GM19467 (cell line): ENCODE results near the gene CD28.
A peak's percentile ranks its signal among the peaks of the same experiment; 100 is the strongest.

Source experiments
- ATAC-seq: cut with Tn5 transposase; IDR thresholded peaks from one replicate; pipeline ENCODE4 v1.9.1; 2021; ENCODE audit warnings: mild to moderate bottlenecking, moderate library complexity; ENCODE audit not compliant: unreplicated experiment

The CD28 gene

DNA sequence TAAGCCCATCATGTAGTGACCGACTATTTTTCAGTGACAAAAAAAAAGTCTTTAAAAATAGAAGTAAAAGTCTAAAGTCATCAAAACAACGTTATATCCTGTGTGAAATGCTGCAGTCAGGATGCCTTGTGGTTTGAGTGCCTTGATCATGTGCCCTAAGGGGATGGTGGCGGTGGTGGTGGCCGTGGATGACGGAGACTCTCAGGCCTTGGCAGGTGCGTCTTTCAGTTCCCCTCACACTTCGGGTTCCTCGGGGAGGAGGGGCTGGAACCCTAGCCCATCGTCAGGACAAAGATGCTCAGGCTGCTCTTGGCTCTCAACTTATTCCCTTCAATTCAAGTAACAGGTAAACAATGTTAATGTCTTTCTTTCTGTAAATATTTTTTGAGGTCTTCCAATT lies at the start of gene CD28:
Gene CD28, plus strand, starts transcription at position 237 of the 400 bp plus-strand sequence. Its CDS starts 58 bp downstream, at position 295.
- ATAC-seq = peak; percentile 99

DNA sequence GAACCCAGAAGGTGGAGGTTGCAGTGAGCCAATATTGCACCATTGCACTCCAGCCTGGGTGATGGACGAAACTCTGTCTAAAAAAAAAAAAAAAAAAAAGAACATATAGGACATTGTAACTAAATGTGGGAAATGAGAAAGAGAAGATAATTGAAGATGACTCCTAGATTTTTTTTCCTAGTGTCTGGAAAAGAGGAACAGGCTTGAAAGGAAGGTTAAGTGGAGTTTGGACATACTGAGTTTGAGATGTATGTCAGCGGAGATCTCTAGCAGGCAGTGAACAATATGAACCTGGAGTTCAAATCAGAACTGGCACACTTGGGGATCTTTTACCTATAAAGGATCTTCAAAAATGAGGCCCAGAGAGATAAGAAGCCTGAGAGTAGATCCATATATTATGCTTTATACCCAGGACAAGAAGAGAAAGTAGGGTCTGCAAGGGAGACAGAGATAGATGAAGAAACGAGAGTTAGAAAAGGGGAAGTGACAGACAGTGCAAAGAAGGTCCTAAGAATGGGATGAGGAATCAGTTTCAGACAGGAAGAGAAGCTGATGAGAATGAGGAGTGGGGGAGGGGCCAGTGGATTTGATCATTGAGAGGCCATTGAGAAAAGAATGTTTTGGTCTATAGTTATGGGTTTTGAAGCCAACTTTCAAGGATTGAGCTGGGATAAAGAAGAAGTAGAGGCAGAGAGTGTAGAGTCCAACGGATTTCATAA lies 46.9 kb upstream of the CD28 start:
- ATAC-seq = peak; percentile 56

DNA sequence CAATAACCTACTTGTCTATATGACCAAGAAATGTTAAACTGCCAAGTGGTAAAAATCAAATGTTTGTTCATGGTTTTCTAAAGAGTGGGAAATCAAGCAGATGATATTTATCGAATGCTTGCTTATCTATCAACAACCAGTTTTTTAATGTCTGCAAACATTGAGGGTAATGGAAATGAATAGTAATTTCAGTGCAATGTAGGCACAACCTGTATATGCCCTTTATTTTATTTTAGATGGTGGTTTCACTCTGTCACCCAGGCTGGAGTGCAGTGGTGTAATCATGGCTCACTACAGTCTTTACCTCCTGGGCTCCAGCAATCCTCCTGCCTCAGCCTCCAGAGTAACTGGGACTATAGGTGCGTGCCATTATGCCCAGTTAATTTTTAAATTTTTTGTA lies 46.0 kb upstream of the CD28 start:
- no peak for ATAC-seq

DNA sequence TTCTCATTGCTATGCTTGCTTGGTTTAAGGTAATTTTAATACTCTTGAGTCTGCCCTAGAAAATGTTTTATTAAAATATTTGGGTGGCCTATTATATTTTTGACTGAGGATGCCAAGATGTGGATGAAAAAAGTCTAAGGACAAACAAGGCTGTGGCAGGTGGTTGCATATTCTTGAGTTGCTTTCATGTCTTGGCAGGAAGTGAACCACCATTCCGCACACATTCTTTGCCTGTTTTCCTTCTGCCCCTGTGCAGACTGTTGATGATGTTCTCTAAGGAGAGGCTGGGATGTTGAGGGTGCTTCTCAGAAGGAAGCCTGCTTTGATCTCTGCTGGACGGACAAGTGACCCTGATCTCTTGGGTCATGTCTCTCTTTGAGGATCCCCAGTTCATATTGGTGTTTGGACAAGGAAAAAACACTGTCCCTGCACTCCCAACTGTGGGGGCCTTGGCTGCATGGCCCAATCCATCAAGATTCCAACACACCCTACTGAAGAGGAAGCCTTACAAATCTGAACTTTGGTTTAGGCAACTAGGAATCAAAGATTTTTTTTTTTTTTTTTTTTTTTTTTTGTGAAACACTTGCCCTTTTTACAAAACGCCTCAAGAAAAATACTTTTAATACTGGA lies 45.0 kb upstream of the CD28 start:
- ATAC-seq = no peak

DNA sequence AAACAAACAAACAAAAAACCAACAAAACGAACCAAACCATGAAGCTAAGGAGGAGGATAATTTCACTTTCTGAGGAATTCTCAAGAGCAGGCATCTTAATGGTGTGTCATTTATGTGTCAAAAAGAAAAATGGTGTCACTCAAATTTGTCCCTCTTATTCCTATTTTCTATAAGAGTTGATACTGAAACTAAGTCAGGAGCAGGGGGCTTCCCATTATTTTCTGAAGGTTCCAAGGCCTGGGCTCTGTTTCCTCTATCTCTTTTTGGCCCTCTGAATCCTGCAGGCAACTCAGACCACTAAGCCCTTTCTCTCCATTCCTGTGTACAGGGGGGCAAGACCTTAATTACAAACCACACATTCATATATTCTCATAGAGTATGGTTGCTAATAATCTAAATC lies 44.0 kb upstream of the CD28 start:
- no peak for ATAC-seq

DNA sequence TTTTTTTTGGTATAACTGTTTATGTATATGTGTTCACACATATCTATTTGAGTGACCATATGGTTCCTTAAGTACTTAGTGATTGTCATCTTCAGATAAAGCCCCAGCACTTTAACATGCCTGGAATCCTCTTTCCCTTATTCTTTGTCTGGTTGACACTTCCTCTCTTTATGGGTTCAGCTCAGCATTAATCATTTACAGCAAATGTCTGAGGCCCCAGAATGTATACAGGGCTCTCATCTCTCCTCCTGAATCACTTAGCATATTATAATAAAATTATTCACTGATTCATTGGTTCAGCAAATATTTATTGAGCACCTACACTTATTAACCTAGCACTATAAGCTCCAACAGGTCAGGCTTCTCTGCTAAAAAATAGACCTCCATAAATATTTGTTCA lies 43.5 kb upstream of the CD28 start:
- no peak for ATAC-seq

DNA sequence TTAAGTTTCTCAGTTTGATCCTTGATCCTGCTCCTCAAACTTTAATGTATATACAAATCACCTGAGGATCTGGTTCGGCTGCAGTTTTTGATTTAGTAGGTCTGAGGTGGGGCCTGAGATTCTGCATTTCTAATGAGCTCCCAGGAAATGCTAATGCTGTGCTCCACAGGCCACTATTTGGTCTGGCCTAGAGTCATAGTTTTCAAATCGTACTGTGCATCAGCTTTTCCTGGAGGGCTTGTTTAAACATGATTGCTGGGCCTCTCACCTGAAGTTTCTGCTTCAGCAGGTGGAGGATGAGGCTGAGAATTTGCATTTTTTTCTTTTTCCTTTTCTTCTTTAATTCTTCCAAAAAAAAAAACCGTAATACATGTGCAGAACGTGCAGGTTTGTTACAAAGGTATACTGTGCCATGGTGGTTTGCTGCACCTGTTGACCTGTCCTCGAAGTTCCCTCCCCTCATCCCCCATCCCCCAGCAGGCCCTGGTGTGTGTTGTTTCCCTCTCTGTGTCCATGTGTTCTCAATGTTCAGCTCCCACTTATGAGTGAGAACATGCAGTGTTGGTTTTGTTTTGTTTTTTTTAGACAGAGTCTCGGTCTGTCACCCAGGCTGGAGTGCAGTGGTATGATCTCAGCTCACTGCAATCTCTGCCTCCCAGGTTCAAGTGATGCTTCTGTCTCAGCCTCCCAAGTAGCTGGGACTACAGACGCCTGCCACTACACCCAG lies 42.2 kb upstream of the CD28 start:
- no peak for ATAC-seq

DNA sequence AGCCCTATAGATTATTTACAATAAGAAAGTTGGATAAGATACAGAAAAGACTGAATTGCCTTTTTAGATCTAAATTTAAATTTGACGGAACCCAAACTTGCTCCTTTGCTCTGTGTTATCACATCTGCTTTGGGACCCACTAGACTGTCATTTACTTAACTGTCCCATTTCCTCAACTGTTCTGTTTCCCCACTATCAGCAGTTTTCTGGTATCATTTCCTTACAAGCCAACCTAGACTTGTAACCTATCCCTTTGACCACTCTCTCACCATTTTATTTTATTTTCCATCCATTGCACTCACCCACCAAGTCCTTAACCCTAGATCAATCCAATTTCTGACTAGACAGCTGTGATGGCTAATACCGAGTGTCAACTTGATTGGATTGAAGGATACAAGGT lies 38.6 kb upstream of the CD28 start:
- no peak for ATAC-seq

DNA sequence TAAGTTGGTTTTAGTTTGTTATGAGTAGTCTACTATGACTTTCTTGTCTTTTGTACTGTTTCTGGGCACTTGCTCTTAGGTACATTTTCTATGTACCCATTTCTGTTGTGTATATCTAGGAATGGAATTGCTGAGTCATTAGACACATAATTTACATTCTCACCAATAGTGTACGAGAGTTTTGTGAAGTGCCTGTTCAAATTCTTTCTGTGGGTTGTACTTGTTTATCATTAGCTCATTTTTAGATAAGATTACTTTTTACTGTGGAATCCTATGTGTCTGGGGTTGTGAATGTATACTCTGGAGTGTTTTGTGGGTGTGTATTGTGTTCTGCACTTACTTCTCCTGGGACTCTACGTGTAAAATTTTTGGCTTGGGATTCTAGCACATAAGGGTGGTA lies 36.6 kb upstream of the CD28 start:
- no peak for ATAC-seq

DNA sequence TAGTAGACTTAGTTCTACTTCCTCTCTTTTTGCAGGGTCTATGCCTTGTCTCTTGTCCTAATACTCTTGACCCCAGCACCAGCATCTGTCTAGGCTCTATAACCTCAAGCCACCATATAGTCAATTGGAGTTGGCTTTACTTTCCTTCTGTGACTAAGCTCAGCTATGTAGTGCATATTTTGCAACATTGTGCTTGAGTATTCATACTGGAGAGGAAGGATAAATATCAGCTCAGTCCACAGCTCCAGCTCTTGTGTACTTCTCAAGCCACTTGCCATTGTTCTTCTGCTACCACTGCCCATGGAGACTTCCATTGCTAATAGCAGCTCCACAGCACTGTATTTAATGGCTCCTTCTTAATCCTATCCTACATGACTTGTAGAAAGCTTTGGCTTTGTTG lies 35.5 kb upstream of the CD28 start:
- ATAC-seq = no peak

DNA sequence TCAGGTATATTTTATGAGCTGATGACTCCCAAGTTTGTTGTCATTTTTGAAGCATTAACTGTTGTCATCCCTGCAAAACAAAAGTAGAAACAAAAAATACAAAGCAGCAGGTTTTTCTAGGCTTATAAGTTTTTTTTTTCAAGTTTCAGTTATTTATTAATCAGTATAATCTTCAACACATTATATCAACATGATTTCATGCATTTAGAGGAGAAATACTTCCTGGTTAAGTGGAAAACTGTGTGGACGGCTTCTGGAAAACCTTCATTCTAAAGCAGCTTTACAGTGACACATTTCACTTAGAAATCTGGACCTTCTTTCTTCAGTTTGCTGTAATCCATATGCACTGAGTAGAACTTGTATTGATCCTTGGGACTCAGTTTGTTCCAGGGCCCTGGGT lies 34.6 kb upstream of the CD28 start:
- no peak for ATAC-seq

DNA sequence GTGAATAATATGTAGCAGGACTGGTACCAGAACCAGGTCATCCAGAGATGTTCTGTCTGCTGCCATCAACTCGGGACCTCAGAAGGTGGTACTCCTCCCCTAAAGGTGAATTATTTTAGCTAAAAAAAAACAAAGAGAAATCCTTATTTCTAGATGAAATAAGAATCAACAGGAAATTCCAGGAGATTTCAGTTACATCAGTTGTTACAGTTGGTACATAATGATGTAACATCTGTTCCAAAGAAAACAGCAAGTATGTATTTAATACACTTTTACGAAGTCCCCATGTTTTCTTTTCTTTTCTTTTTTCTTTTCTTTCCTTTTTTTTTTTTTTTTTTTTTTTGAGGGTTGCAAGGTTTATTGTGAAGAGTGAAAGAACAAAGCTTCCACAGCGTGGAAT lies 33.6 kb upstream of the CD28 start:
- no peak for ATAC-seq

DNA sequence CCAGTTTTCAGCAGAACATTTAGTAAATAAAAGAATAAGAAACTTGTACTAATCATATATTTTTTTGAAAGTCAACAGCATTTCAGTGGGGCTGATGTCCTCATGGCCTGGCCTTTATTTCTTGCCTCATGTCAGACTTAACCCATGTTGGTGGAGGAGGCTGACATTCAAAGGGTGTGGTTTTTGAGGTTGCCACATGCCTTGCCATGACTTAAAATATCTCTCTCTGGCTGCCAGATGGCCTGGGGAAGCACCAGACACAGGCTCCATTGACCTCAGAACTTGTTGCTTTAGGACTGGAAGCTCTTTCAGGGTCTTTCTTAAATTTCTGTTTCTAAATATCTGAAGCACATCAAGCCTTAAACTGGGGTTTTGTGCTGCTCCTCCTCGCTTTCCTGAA lies 32.5 kb upstream of the CD28 start:
- ATAC-seq = peak; percentile 99

DNA sequence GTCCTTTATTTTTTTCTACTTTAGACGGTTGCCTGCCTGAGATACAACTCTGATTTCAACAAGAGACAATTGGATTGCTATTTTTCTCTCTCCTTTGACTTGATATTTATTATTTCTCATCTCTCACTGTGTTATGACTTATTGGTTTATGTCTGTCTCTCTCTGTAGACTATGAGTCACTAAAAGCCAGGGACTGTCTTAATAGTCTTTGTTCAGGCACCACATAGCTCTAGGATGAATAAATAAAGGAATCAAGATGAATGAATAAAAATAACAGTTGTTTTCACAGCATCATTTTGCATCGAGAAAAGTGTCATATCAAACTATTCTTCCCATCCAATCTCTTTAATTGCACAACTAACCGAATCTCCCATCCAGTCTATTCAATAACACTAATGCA lies 31.4 kb upstream of the CD28 start:
- ATAC-seq = no peak

DNA sequence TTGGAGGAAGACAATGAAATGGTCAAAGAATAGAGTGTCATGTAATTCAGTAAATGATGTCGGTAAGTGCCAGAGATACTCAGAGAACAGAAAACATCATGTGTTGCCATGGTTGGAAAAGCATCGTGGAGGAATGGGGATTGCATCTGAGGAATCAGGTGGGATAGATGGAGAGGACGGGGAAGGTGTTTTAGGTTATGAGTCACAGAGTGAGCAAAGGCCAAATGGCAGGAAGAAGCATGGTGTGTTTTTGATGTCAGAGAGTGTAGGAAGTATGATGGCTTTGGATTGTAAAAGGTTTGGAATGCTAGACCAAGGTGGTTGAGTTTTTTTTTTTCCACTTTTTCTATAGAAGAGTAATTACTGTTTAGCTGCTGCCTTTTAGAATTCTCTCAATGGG lies 27.5 kb upstream of the CD28 start:
- ATAC-seq = no peak

DNA sequence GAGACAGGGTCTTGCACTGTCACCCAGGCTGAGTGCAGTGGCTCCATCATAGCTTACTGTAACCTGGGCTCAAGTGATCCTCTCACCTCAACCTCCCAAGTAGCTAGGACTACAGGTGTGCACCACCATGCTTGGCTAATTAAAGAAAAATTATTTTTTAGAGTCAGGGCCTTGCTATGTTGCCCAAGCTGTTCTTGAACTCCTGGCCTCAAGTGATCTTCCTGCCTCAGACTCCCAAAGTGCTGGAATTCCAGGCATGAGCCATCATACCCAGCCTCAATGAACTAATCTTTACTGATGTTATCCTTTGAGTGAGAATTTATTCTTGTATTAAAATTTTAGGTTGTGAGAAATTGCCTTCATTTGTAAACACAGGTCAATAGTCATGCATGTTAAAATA lies 27.0 kb upstream of the CD28 start:
- no peak for ATAC-seq

DNA sequence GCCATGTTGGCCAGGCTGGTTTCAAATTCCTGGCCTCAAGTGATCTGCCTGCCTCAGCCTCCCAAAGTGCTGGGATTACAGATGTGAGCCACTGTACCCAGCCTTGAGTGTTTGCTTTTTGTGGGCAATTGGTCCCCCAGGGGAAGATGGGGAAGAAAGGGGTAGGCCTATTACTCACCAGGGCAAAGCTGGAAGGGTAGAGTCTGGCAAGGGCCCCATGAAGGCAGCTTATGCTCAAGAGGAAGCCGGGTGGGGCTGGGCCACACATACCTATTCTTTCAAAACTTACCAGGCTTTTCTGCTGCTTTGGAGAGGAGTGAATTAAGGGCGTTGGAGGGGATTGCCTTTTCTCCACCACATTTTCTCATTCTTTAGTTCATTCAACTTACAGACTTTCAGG lies 24.5 kb upstream of the CD28 start:
- no peak for ATAC-seq

DNA sequence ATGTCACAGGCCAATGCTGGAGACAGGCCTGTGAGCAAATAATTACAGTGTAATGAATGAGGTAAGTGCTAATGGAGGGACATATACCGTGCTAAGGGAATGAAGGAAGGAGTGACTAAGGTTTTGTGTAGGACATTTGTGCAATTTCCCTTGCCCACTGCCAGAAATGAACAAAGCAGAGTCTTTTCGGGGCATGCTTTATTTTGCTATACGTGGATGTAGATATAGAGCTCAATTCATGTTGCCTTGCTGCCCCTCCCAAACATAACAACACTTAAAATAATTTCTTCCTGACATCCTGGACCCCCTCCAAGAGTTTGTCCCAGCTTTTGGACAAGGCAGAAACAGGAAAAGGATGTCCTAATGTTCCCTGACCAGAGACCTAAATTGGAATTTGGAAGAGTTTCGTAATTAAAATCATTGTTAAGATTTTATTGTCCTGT lies 23.7 kb upstream of the CD28 start:
- ATAC-seq = no peak

DNA sequence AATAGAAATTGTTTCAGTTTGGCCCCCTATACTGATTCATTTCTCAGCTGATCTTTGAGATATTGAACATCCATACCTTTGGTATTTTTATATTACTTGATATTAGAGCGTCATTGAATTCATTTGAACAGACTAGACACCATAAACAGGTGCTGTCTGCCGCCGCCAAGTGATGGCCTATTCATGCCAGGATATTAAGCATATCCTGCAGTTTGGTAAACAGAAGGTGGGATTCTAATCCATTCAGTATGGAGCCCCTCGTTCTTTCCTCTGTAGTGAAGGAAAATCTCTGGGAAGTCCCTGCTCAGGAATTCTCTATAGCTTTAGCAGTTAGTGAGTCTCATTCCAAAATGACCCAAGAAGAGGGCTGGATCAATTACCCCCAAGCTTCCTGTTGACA lies 23.0 kb upstream of the CD28 start:
- ATAC-seq = no peak

DNA sequence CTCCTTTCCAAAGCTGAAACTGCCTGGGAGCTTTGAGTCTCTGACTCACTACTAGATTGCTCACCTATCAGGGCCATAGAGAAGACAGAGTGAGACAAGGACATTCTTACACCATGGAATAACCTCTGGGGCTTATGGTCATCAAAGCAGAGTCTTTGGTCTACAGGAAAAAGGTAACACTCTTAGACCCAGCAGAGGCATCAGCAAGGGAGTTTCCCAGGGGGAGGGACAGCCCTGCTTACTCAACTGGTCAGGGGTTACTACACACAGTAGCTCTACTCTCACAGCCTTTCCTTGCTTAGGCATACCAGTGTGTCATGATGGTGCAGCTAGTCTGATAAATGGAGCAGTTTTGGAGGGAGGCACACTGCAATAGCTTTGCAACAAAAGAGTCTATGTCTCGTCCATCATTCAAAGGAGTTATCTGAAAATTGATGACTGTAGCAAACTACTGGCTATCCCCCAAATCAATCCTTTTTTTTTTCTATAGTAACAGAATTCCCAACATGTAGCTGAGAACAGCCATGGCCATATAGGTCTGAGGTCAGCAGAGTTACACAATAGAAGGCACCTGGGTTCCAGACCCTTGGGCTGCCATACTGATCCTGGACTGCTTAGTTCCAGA lies 22.4 kb upstream of the CD28 start:
- peak; percentile 59 for ATAC-seq

DNA sequence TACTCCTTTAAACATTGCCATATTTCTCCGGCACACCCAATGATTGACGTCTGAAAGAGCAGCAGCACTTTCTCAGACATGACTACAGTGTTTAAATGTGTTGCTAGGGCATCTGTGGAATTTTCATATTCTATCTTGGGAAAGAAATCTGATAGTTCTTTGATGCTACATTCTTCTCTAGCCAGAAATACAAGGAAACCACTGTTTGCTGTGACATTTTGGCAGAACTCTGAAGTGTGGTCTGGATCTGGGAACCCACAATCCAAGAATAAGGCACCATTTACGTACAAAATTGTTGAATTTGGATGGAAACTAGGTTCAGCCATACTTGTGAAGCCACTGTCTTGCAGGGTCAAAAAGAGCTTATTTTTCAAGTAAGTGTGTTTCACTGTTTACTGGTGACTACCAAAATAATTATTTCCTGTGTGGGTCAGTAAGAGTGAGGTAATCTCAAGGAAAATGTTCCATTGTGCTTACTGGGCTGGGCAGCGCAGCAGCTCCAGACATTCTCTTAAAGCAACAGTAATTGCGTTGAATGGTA lies 21.3 kb upstream of the CD28 start:
- ATAC-seq = no peak
